K562 (cell line): Measurements from ENCODE around the gene YY1AP1. TPM values are rescaled to one million over a fixed set of nuclear protein-coding genes. Genes with fewer than 3 reads are reported as not detected.
A peak's percentile ranks its signal among the peaks of the same experiment; 100 is the strongest.

ENCODE experiments used
- ATAC-seq: fragments of 200-7000 bp; cut with Tn5 transposase; 3 replicates; pipeline ENCODE4 v1.9.1; 2020; ENCODE audit warnings: moderate library complexity
- BruUV-seq: library from RNA; stranded (reverse); fragments of 400-500 nt; replicated peaks from 2 replicates; lab custom pipeline; 2021; lab: Mats Ljungman, UMichigan
- CTCF ChIA-PET: fragments of 300-600 bp; formaldehyde crosslinking; extraction: SDS; loops from one replicate; lab custom pipeline; 2021; ENCODE audit warnings: low intra/inter-chr PET ratio; lab: Yijun Ruan, JAX
- POLR2A ChIA-PET: fragments of 300-600, 350-650 bp; sonication (Branson Sonifier 250); formaldehyde crosslinking; extraction: SDS; loops from one replicate; lab custom pipeline; 2021; ENCODE audit warnings: antibody characterized with exemption, inconsistent platforms; lab: Yijun Ruan, JAX
- DNase-seq, 4 experiments: peaks; one replicate each; pipeline versions ENCODE4 v3.0.0 to v3.0.0-alpha.2; 2011 to 2018; ENCODE audit warnings: low spot score in 3 of 4, mixed read lengths in 3 of 4; ENCODE audit errors: extremely low read depth in 1 of 4
- FAIRE-seq: peaks from 2 replicates; lab custom pipeline; 2011; peaks lifted over from hg19 to GRCh38; lab: Jason Lieb, UNC
- H2AFZ ChIP-seq: 2 replicates; pipeline ENCODE4 v1.6.0; 2011; ENCODE audit warnings: low read depth, low read length, control low read depth, inconsistent platforms
- H3K27ac ChIP-seq: fragments of 200-600 bp; 3 replicates; pipeline ENCODE4 v1.8.0; 2011; ENCODE audit warnings: low read depth, mild to moderate bottlenecking, control low read depth, inconsistent platforms, low read length, moderate library complexity, mixed read lengths; ENCODE audit errors: extremely low read depth
- H3K27me3 ChIP-seq, 2 experiments: fragments of 300-600 bp in 1 of 2; 2 replicates in 1 of 2; 3 replicates in 1 of 2; pipeline versions ENCODE4 v1.6.0 to v1.8.0; 2011; ENCODE audit warnings: inconsistent platforms in 2 of 2, low read length in 2 of 2, mild to moderate bottlenecking in 1 of 2, mixed read lengths in 1 of 2, moderate library complexity in 1 of 2; ENCODE audit not compliant: control insufficient read depth in 2 of 2, insufficient read depth in 2 of 2
- H3K36me3 ChIP-seq: fragments of 300-600 bp; 3 replicates; pipeline ENCODE4 v1.8.0; 2011; ENCODE audit warnings: mild to moderate bottlenecking, low read length, inconsistent platforms; ENCODE audit not compliant: control insufficient read depth, insufficient read depth
- H3K4me1 ChIP-seq, 2 experiments: fragments of 200-600 bp in 1 of 2; replicated peaks in 1 of 2; 2 replicates in 1 of 2; 3 replicates in 1 of 2; pipeline versions ENCODE4 v1.5.1 to v1.8.0; 2011; ENCODE audit warnings: inconsistent platforms in 2 of 2, low read length in 2 of 2, mild to moderate bottlenecking in 1 of 2, mixed read lengths in 1 of 2, moderate library complexity in 1 of 2; ENCODE audit not compliant: control insufficient read depth in 2 of 2, insufficient read depth in 2 of 2
- H3K4me2 ChIP-seq: 2 replicates; pipeline ENCODE4 v1.6.1; 2011; ENCODE audit warnings: low read length, control low read depth, inconsistent platforms, mixed read lengths; ENCODE audit not compliant: insufficient read depth
- H3K4me3 ChIP-seq: fragments of 200-600 bp; sonication (generic), shearing (Covaris generic); 2 replicates; pipeline ENCODE4 v1.5.1; 2016; ENCODE audit warnings: control low read depth, inconsistent platforms
- H3K79me2 ChIP-seq: fragments of 200-600 bp; 3 replicates; pipeline ENCODE4 v1.8.0; 2011; ENCODE audit warnings: low read length, inconsistent platforms; ENCODE audit not compliant: control insufficient read depth, insufficient read depth
- H3K9ac ChIP-seq, 2 experiments: 2 replicates each; pipeline versions ENCODE4 v1.6.0 to v1.6.1; 2011; ENCODE audit warnings: low read depth in 2 of 2, low read length in 2 of 2, control low read depth in 1 of 2, inconsistent platforms in 1 of 2, mild to moderate bottlenecking in 1 of 2, mixed read lengths in 1 of 2; ENCODE audit not compliant: insufficient read depth in 1 of 2
- H3K9me1 ChIP-seq: one replicate; pipeline ENCODE4 v1.6.0; 2011; ENCODE audit warnings: inconsistent platforms, mild to moderate bottlenecking, low read length, moderate library complexity; ENCODE audit not compliant: control insufficient read depth, insufficient read depth
- H3K9me3 ChIP-seq: replicated peaks from 2 replicates; pipeline ENCODE4 v1.5.1; 2011; ENCODE audit warnings: low read depth, low read length, inconsistent platforms; ENCODE audit not compliant: control insufficient read depth, insufficient read depth
- H4K20me1 ChIP-seq: replicated peaks from 2 replicates; pipeline ENCODE4 v1.6.1; 2011; ENCODE audit warnings: low read length, inconsistent platforms, mixed read lengths; ENCODE audit not compliant: control insufficient read depth, insufficient read depth
- C11orf30 ChIP-seq: fragments of 450-650 bp; IDR thresholded peaks from 2 replicates; pipeline ENCODE4 v1.6.1; 2016; ENCODE audit warnings: low read depth, mild to moderate bottlenecking
- CAMTA2 ChIP-seq: fragments of 250-450 bp; sonication (Bioruptor Pico); conservative IDR thresholded peaks from 2 replicates; pipeline ENCODE4 v1.5.1; 2022
- CTCFL ChIP-seq: IDR thresholded peaks from 2 replicates; pipeline ENCODE4 v1.6.1; 2011; ENCODE audit warnings: borderline replicate concordance, low read depth, mild to moderate bottlenecking, moderate library complexity, low read length; ENCODE audit not compliant: insufficient read depth, poor library complexity, severe bottlenecking
- HMGXB4 ChIP-seq: sonication (generic); formaldehyde crosslinking; IDR thresholded peaks from 2 replicates; pipeline ENCODE4 v1.8.1; 2023; ENCODE audit warnings: mild to moderate bottlenecking, missing genetic modification reagents
- NCOA4 ChIP-seq: fragments of 450-650 bp; IDR thresholded peaks from 2 replicates; pipeline ENCODE4 v1.6.1; 2018; ENCODE audit warnings: mild to moderate bottlenecking; ENCODE audit not compliant: partially characterized antibody
- PATZ1 ChIP-seq: fragments of 250-450 bp; sonication (Bioruptor Pico); IDR thresholded peaks from 2 replicates; pipeline ENCODE4 v1.5.0; 2020; ENCODE audit warnings: mild to moderate bottlenecking, borderline replicate concordance
- POLR2A ChIP-seq: fragments of 450-650 bp; conservative IDR thresholded peaks from 2 replicates; pipeline ENCODE4 v1.6.1; 2016
- RAD21 ChIP-seq, 2 experiments: fragments of 250-450 bp in 1 of 2; fragments of 450-650 bp in 1 of 2; sonication (Bioruptor Pico) in 1 of 2; formaldehyde crosslinking in 1 of 2; IDR thresholded peaks in 1 of 2; conservative IDR thresholded peaks in 1 of 2; 2 replicates each; pipeline versions ENCODE4 v1.4.0 to v1.8.0; 2020 to 2022; ENCODE audit warnings: mild to moderate bottlenecking in 2 of 2, moderate library complexity in 1 of 2
- ZNF586 ChIP-seq: fragments of 450-650 bp; formaldehyde crosslinking; conservative IDR thresholded peaks from 2 replicates; pipeline ENCODE4 v1.4.0; 2020; ENCODE audit warnings: mild to moderate bottlenecking, moderate library complexity
- WGBS: fragments of 100-300 bp; shearing (Covaris generic); methylation state at CpG from one replicate; pipeline ENCODE4 v1.1.6; 2016; ENCODE audit warnings: low coverage, mixed read lengths; ENCODE audit not compliant: insufficient coverage; ENCODE audit errors: missing lambda C conversion rate; 5-methylcytosine and 5-hydroxymethylcytosine counted together
- in situ Hi-C: fragments of 300-500 bp; cut with MboI; formaldehyde crosslinking; loops from 4 replicates; pipeline ENCODE4 v1.15.0; 2018; ENCODE audit warnings: inconsistent platforms, mixed read lengths
- intact Hi-C: fragments of 100-400 bp; cut with micrococcal nuclease; formaldehyde crosslinking; loops from 2 replicates; pipeline ENCODE4 v1.14.2; 2022
- polyA plus RNA-seq, 8 experiments: library from polyadenylated mRNA; depleted of rRNA in 4 of 8; stranded (reverse) in 5 of 8; unstranded in 3 of 8; fragments of >200 nt; fragmentation: Nextera tagmentation in 2 of 8; fragmentation: Illumina TruSeq in 1 of 8; extraction: Ambion mirVana in 2 of 8; extraction: Trizol in 1 of 8; gene quantifications; 2 replicates each; pipeline versions ENCODE4 v1.2.1 to v1.2.3, GENCODE V29; 2011 to 2014; ENCODE audit warnings: inconsistent platforms in 1 of 8, missing spikeins in 1 of 8
- total RNA-seq, 7 experiments: library from RNA; depleted of rRNA in 6 of 7; stranded (reverse); fragments of >200 nt in 6 of 7; fragmentation: Illumina TruSeq in 2 of 7; extraction: Trizol in 2 of 7; gene quantifications; 2 replicates each; pipeline versions ENCODE4 v1.2.1 to v1.2.3, GENCODE V29; 2011 to 2021; ENCODE audit warnings: low replicate concordance in 1 of 7

YY1AP1 gene
- total and polyA plus RNA-seq, 9 of the 15 experiments (the other 6 are each of a cell fraction or from before 2014, with no cell fraction given) = 18.4 to 90.7 (median 42.9) TPM

GRCh38 chr1:155688324-155689080 is at the start of gene YY1AP1 (continued):
- TF ChIP-seq NCOA4 = no peak
- no peak for TF ChIP-seq PATZ1 (CRISPR knock-in tag)
- TF ChIP-seq RAD21 (CRISPR knock-in tag; conservative IDR thresholded peaks at IDR 0.05 in 1 of 2, IDR thresholded peaks at IDR 0.05 in 1 of 2) = no peak

GRCh38 chr1:155729031-155729898 is 40.7 kb upstream of the YY1AP1 start:
- H3K27ac ChIP-seq = no peak overlapping the region
- intact Hi-C loops = loop anchor here (5.0 kb wide), 2 partner anchors 52 to 82 kb away; no protein-coding TSS in a partner anchor
- TF ChIP-seq CAMTA2 (CRISPR knock-in tag) (no peak), C11orf30 (0 out of 2 replicates have a peak, but pooled peaks have one; percentile 12), CTCFL (peak; percentile 34), HMGXB4 (CRISPR knock-in tag) (no peak), RAD21 (CRISPR knock-in tag; conservative IDR thresholded peaks at IDR 0.05 in 1 of 2, IDR thresholded peaks at IDR 0.05 in 1 of 2) (peak; percentile 51 to 72), POLR2A (0 out of 2 replicates have a peak, but pooled peaks have one; percentile 1), ZNF586 (CRISPR knock-in tag) (no peak)

More at GRCh38 chr1:155729031-155729898, 40.7 kb upstream of the YY1AP1 start:
- H3K9me3 ChIP-seq = no peaks in the 10 kb centered on the region
- POLR2A ChIA-PET = interaction anchor here (0.6 to 1.5 kb wide), 4 partner anchors 9 to 324 kb away, joined by 3 to 5 read pairs (median 4); no protein-coding TSS in a partner anchor
- FAIRE-seq (peak; percentile 73), ATAC-seq (peak; percentile 92), DNase-seq (peak in 3 of 4 experiments; percentile 18 to 67 (median 39))
- peaks cover 82% of the 10 kb centered on the region for H3K36me3 ChIP-seq
- CTCF ChIA-PET = no interaction called here
- no peak overlapping the region for H3K4me2 ChIP-seq
- H3K27me3 ChIP-seq = no peaks in the 10 kb centered on the region
- no peak overlapping the region for H3K9ac ChIP-seq
- no peaks in the 10 kb centered on the region for H3K9me1 ChIP-seq
- no peaks in the 10 kb centered on the region for H3K4me1 ChIP-seq
- WGBS = 72% methylated on average over 12 of the region's 12 CpGs
- H3K4me3 ChIP-seq = no peak overlapping the region
- in situ Hi-C loops = no loop called here
- H4K20me1 ChIP-seq = no peaks in the 10 kb centered on the region
- no peaks in the 10 kb centered on the region for H3K79me2 ChIP-seq
- no TSS peak for BruUV-seq
- H2AFZ ChIP-seq = no peak overlapping the region
